ENCODE results near the gene PDRG1.
"Not testable (repeated sequence)": the region's sequence is repeated elsewhere in the genome, so short reads cannot be mapped to it uniquely, and the experiment has no call there.

Gene PDRG1

DNA sequence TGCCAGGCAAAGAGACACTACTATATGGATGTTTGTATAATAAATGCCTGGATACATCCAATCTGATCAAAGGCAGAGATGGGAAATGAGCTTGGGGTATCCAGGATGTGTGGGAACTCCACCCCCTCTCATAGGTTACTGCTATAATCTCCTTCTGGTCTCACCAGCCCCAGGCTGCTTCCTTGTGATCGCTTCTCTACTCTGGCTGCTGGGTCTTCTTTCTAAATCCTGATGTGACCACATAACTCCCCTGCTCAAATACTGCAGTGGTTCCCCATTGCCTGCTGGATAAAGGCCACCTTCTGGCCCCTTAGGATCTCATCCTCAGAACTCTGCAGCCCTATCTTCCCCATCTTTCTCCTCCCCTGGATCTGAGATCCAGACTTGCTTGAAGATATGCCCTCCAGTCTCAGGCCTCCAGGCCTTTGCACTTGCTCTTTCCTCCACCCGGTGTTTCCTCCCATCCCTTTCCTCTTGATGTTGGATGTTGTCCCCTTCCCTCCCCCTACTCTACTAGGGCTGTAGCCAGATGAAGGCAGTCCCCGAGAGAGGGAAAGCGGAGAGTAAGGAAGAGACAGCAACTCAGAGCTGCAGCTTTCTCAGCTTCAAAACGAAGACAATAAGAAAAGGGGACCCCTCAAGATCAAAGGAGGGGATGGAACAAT is 15.3 kb upstream of the PDRG1 start:
- DNase-seq, result no peak

GRCh38 chr20:31963889-31964288 is 12.0 kb upstream of the PDRG1 start:
- DNase-seq, result no peak

GRCh38 chr20:31962761-31963160 is 10.9 kb upstream of the PDRG1 start:
- DNase-seq, result no peak

DNA sequence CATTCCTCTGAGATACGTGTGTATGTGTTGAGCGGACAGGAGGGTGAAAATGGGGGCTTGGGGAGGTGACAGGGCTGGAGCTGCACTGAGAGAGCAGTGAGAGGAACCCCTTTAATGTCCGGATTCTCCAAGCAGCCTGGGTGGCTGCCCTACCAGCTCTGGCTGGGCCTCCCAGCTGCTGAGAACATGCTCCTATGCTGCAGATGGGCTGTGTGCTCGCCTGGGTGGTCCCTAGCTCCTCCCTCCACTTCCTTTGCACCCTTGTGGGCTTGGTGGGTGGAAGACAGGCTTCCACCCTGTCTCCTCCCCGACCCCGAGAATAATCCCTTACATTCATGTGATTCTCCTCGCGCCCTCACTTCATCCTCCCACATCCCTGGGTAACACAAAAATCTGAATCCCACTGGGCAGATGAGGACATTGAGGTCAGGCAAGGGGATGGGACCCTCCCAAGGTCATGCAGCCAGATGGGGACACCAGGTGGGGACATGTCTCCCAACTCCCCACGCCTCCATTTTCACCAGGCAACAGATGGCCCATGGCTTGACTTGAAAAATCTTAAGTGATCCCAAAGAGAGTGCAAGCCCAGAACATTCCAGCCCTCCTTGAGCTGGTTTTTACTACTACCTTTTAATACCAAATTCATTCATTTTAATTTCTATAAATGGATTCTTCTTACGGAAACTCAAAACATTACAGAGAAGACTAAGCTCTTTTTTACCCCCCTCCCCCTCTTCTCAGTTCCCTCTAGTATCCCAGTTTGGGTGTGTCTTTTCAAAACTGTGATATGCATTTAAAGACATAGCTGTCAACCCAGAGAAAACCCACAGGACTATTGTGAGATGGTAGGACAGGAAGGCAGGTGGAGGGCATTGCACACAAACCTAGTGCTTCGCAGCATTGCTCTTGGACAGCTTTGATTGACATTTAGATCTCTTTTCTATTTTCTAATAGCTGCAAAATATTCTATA is 5.0 kb upstream of the PDRG1 start:
- DNase-seq, result no peak

DNA sequence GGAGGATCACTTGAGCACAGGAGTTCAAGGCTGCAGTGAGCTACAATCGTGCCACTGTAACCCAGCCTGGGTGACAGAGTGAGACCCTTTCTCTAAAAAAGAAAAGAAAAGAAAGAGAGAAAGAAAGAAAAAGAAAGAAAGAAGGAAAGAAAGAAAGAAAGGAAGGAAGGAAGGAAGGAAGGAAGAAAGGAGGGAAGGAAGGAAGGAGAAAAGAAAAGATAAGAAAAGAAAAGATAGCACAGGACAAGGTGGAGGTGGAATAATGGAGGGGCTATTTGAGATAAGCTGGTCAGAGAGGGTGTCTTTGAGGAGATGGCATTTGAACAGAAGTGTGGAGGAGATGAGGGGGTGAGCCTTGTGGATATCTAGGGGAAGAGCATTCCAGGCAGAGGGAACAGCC is 2.7 kb upstream of the PDRG1 start:
- no peak for DNase-seq

- no peak for DNase-seq
These were observed 1.8 kb upstream of the PDRG1 start for GRCh38 chr20:31953556-31954148.

DNA sequence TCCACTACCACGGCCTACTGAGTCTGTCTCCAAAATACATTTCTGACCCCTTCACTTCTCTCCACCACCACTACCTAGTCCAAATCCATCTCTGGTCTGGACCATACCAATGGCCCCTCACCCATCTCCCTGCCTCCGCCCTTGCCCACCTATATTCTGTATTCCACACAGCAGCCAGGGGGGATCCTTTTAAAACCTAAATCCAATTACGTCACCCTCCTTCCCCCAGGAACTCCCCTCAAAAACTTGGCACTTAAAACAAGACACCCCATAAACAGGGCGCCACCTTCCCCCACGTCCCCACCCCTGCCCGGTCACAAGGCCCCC is 680 bp downstream of the PDRG1 start:
- DNase-seq, result no peak

DNA sequence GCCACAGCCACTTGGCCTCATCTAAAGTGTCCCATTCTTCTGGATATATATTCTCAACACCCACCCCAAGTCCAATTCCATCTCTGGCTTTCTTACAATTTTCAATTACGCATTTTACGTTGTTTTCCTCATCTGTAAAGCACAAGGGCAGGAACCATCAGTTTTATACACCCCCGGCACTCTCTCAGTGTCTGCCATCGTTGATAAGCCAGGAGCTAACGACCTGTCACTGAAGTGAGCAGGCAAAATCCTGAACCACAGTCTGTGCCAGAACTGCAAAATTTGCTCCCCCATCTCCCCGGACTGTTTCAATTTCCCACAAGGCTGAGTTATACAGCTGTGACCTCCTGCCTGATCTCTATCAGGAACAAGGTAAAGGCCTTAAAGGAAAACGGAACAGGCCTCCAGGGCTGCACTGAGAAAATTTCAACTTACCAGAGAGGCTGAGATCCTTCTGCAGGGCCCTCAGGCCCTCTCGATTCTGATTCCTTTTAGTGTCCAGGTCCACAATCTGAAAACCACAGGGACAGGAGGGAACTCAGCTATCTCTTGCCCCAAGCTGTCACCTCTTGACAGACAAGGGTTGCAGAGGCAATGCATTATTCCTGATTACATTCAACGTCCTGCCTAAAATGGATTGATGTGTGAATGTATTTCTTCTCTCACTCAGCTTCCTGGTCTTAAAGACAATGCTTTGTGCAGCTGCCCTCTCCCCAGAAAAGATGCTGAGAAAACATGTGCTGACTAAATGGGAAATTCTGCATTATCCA is 1.8 kb downstream of the PDRG1 start:
- DNase-seq, result no peak

DNA sequence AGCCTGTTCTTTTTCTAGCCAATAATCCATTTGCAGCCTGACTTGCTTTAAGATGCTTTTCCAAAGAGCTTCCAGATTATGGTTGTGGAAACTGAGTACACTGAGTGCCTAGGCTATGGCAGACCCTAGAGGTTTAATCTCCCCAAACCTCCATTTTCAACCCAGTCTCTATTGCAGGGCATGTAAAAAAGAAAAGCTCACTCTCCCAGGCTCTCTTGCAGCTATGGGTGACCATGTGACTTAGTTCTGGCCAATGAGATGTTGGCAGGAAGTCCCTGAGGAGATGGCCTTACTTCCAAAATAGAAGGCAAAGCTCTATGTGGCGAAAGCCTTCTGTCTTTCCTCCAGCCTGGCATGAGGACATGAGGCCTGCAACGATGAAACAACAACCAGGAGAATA is 3.8 kb downstream of the PDRG1 start:
- no peak for DNase-seq

GRCh38 chr20:31945785-31946184 is 6.1 kb downstream of the PDRG1 start:
- no peak for DNase-seq

DNA sequence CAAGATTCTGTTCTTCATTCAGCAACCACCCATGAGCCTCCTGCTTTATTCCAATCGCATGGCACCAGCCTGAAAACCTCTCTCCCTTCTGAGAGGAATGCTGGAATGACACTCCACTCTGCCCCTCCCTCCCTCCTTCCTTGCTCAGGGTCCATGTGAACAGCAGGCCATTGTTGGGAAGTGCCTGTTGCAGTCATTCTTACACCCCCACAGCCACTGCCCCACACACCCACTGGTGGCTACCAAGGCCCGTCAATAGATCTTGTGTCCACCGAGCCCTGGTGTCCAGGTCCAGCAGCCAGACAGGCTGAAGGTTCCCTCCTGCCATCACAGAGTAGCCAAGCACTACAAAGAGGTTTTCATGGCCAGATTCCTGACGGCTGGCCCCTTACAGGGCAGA is 6.5 kb downstream of the PDRG1 start:
- no peak for DNase-seq

- DNase-seq, result no peak
These were observed 8.8 kb downstream of the PDRG1 start for GRCh38 chr20:31943052-31943471.

- no peak for DNase-seq
These were observed 12.2 kb downstream of the PDRG1 start for GRCh38 chr20:31939661-31940060.

GRCh38 chr20:31937820-31938219 is 14.0 kb downstream of the PDRG1 start:
- DNase-seq, result no peak

GRCh38 chr20:31936420-31936819 is 15.4 kb downstream of the PDRG1 start:
- DNase-seq, result no peak

- DNase-seq, result no peak
These were observed 16.7 kb downstream of the PDRG1 start for GRCh38 chr20:31934968-31935764.

GRCh38 chr20:31934491-31934890 is 17.4 kb downstream of the PDRG1 start:
- DNase-seq, result no peak

DNA sequence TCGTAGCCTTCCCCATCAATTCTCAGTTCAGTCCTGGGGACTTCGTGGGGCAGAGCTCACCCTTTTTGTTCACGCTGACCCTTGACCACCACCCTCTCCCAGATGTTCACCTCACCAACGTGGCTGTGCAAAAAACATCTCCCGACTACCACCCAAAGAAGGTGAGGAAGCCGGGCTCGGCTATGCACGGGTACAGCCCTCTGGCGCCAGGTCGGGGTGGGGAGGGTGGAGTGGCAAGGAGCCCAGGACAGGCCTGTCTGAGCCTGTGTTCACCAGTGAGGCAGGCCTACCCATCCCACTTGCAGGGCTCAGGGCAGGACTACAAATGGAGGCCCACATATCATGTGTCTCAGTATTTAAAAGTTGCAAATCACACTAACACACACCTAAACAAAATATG is 18.1 kb downstream of the PDRG1 start:
- DNase-seq, result no peak

DNA sequence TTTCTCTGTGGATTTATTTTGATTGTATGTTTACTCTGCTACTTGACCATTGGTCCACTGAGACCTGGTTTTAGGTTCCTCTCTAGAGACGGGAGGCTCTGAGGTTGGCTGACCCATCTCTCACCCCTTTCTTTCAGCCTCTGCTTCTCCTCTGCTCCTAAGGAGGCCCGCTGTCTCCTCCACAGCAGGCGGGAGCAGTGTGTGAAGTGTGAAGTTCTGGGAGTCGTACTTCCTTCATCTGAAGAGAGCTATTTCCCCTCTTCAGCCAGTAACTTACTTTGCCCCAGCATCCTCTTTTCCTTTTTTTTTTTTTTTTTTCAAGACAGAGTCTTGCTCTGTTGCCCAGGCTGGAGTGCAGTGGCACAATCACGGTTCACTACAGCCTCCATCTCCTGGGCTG is 21.1 kb downstream of the PDRG1 start:
- no peak for DNase-seq

DNA sequence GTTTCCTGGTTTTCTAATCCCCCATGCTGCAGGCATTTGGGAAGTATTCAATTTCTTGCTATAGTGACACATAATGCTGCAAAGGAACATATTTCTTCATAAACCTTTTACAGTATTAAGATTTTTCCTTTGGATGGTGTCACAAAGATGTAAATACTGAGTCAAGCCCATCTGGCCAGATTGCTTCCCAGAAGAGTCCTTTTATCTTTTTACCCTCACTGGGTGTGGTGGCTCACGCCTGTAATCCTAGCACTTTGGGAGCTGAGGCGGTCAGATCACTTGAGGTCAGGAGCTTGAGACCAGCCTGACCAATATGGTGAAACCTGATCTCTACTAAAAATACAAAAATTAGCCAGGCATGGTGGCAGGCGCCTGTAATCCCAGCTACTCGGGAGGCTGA is 22.2 kb downstream of the PDRG1 start:
- DNase-seq, result not testable (repeated sequence)

DNA sequence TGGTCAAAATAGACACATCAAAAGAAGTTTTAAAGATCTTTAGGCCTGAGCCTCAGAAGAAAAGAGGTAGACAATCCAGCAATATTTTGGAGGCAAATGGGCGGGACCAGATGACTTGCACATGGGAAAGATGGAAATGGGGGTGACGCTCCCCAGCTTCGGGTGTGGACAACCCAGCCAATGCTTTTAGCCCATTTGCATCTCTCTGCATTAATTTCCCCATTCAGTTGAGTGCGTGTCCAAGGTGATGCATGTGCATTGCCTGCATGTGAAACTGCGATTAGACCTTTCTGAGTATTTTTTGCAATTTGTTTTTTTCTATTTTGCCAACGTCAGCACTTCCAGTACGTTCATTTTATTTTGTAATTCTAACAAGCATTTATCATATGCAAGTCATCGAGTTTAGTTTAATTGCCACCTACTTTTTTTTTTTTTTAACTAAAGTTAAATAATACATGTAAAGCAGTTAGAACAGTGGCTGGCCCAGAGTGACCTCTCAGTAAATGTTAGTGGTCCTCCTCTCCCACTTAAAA is 24.2 kb downstream of the PDRG1 start:
- DNase-seq, result no peak

- DNase-seq, result no peak
These were observed 25.4 kb downstream of the PDRG1 start for GRCh38 chr20:31926493-31926892.
